Right lobe of liver (tissue), 4 donors: ENCODE results near the gene DENND6A.

ENCODE experiments used
- CTCF ChIP-seq, 4 donors: fragments of 200-600 bp in 3 of 4; fragments of 450-650 bp in 1 of 4; IDR thresholded peaks; one replicate each; pipeline versions ENCODE4 v1.5.1 to v1.8.0; 2016 to 2022; ENCODE audit warnings: antibody characterized with exemption in 4 of 4, mild to moderate bottlenecking in 2 of 4
- POLR2A ChIP-seq: fragments of 450-650 bp; IDR thresholded peaks from one replicate; pipeline ENCODE4 v1.6.1; 2017; ENCODE audit warnings: antibody characterized with exemption, mild to moderate bottlenecking
- donor health status: DM: no; HTN: no; CAD: no.
- donor health status: DM: no; HTN: no; CAD: no.
- donor health status: DM: no; HTN: yes; CAD: no.

DNA sequence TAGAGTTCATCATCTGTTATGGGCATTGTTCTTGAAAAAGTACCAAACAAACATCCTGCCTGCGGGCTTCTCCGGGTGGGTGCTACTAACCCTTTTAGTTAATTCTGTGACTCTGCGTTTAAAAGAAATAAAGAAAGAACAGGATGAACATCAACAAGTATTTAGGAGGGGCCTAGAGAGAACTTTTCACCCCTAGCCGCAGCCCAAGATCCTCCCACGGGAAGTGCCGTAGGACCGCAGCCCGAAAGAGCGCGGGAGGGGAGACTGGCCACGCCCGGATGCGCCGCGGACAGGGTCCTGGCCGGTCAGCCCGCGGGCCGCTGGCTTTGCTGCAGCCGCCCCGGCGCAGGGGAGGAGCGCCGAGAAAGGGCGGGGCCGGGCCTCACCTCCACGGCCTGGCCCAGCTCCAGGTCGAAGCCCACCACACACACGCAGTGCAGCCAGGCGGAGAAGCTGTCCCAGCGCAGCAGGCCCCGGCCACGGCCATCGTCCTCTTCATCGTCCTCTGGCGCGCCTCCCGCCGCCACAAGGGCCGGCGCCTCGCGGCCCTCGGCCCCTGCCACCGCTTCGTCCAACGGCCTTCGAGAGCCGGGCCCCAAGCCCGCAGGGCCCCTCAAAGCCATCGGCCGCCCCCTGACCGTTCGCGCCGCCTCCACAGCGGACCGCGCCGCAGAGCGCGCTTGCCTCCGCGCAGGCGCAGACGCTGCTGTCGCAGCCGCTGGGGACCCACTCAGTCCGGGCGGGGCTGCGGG, at the start of gene DENND6A:
- no peak for TF ChIP-seq CTCF (IDR thresholded peaks at IDR 0.05)
- TF ChIP-seq POLR2A = peak; percentile 96
